Stimulated activated CD8-positive, alpha-beta memory T cell treated with anti-CD3 and anti-CD28 coated beads, Interleukin-4, amount 100 ng/mL, for 48 hours (primary cell): ENCODE data around the gene CRYGS.
"Not testable (repeated sequence)": the region's sequence is repeated elsewhere in the genome, so short reads cannot be mapped to it uniquely, and the experiment has no call there.

Experiments
- DNase-seq: peaks from one replicate; pipeline ENCODE4 v3.0.0-alpha.2; 2020

The CRYGS gene

GRCh38 chr3:186552408-186553031 lies 8.3 kb upstream of the CRYGS start:
- no peak for DNase-seq

- no peak for DNase-seq
Measured at GRCh38 chr3:186551387-186551786, 7.2 kb upstream of the CRYGS start.

DNA sequence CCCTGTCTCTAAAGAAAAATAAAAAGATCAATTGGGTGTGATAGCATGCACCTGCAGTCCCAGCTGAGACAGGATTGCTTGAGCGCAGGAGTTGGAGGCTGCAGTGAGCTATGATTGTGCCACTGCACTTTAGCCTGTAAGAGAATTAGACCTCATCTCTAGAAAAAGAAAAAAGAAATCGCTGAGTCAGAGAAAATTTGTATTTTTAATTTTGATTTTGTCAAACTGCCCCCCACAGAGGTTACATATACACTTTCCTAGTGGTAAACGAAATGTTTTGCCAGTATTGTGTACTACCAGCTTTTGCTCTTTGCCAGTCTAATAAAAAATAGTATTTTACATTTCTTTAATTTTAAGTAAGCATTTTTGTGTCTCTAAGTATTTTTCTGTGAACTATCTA lies 5.3 kb upstream of the CRYGS start:
- DNase-seq = no peak

GRCh38 chr3:186540835-186541226 lies 3.3 kb downstream of the CRYGS start:
- DNase-seq = no peak

GRCh38 chr3:186540221-186540834 lies 3.9 kb downstream of the CRYGS start:
- DNase-seq = peak; percentile 86

GRCh38 chr3:186538779-186539178 lies 5.4 kb downstream of the CRYGS start:
- DNase-seq = no peak

DNA sequence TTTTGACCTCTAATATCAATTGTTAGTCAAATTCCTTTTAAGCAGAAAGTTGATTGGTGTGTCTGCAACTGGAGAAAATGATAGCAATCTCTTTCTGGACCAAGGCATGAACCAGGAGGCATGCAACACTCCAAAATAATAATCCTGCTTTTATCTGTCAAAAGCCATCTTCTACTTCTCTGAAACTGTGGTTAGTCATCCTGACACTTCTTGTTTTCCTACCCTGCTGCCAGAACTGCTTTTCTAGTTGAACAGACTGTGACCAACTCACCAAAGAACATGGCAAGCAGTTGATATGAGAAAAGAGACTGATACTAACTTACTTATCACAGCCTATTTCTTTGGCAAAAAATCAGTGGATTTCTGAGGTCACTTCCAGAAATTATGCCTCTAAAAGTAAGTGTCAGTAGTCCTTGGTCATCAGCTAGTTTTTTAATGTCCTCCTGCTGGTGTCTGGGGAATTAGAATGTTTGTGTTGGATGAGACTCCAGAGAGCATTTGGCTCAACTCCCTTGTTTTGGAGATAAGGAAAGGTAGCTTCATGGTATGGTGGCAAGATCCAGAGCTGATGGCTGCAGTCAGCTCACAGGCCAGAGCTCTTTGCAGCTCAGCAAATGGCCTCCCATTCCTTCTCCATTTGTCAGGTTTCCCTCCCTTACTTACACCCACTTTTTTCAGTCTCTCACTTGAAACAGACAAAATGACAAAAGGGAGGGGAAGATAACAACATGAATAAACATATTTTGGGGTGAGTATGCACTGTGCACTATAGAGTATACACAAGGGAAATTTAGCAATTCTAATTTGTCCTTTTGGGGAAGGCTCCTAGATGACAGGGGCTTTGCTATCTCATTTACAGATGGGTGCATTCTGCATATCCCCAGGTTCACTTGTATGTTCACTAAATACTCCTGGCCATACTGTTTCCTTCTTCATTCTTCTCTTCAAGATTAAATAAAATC lies 7.0 kb downstream of the CRYGS start:
- no peak for DNase-seq

- DNase-seq = peak; percentile 59
Measured at GRCh38 chr3:186534113-186534669, 10.0 kb downstream of the CRYGS start.

DNA sequence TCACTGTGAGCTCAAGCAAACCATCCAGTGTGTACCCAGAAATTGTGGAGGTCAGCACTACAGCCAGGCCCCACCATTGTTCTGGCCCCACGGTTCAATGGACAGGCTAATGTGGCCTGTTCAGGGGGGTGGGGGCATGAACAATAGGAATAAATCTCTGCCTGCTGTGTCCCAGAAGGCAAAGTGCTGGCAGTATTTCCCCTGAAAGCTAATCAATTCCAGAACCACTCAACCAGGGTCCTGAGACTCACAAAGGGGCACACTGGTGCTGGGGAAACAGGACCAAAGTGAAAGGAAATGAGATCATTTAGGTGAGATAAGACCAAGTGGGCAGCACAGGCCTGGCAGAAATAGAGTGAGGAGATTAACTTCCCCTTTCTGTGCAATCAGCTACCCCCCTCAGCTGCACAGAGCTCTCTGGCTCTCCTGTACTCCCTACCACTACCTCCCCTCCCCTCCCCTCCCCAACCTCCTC lies 11.5 kb downstream of the CRYGS start:
- DNase-seq = no peak

- DNase-seq = not testable (repeated sequence)
Measured at GRCh38 chr3:186531694-186532093, 12.5 kb downstream of the CRYGS start.

GRCh38 chr3:186530415-186530814 lies 13.8 kb downstream of the CRYGS start:
- DNase-seq = no peak

- DNase-seq = no peak
Measured at GRCh38 chr3:186529201-186529999, 14.8 kb downstream of the CRYGS start.

GRCh38 chr3:186526256-186526606 lies 17.9 kb downstream of the CRYGS start:
- DNase-seq = no peak

DNA sequence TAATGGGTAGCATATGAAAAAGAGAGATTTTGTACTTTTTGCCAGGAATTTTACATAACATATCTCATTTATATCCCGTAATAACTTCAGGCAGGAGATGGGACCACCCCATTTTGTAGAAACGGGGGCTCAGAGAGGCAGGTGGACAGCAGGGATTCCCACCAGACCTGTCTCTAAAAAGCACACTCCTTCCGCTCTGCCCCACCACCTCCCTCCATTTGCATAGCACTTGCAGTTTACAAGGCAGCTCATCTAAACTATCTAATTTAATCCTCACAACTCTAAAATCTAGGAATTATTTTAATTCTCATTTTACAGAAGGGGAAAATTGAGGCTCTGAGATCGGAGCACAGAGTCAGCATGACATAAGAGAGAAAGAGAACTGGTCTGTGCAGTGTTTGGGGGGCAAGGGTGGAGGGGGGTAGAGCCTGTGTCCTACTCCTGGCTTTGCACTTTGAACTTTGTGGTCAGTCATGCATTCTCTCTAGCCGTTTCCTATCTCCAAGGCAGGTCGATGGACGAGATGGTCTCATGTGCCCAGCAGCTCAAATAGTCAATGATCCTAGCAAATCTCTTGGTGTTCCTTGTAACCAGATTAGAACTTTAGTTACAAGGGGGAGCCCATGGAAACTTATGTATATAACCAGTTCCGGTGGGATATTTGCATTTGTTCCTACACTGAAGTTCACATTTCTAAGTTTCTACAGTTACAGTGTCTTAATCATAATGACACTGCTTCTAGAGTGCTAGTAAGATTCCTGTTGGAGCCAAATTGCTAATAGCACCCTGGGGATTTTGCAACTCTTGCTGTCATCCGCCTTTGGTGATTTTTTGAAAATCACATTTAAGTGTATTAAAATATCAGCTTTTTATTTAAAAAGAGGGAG lies 18.6 kb downstream of the CRYGS start:
- no peak for DNase-seq

GRCh38 chr3:186524616-186525015 lies 19.6 kb downstream of the CRYGS start:
- DNase-seq = no peak

- DNase-seq = no peak
Measured at GRCh38 chr3:186523434-186523833, 20.7 kb downstream of the CRYGS start.

DNA sequence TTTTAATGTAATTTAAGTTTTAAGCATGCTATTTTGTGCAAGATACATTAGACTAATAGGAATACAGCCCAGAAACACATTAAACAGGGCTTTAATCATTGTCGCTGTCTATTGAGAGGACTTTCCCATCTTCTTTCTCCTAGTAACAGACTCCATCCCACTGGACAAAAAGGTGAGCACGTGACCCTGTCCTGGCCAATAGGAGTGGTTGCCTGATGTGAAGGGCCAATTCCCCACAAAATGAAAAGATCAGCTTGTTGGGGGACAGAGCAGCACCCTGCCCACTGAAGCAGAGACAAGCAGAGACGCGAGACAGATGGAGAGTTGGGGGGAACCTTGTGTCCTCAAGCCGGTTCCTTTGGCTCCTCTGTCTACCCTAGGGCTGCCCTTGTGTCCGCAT lies 21.2 kb downstream of the CRYGS start:
- no peak for DNase-seq

DNA sequence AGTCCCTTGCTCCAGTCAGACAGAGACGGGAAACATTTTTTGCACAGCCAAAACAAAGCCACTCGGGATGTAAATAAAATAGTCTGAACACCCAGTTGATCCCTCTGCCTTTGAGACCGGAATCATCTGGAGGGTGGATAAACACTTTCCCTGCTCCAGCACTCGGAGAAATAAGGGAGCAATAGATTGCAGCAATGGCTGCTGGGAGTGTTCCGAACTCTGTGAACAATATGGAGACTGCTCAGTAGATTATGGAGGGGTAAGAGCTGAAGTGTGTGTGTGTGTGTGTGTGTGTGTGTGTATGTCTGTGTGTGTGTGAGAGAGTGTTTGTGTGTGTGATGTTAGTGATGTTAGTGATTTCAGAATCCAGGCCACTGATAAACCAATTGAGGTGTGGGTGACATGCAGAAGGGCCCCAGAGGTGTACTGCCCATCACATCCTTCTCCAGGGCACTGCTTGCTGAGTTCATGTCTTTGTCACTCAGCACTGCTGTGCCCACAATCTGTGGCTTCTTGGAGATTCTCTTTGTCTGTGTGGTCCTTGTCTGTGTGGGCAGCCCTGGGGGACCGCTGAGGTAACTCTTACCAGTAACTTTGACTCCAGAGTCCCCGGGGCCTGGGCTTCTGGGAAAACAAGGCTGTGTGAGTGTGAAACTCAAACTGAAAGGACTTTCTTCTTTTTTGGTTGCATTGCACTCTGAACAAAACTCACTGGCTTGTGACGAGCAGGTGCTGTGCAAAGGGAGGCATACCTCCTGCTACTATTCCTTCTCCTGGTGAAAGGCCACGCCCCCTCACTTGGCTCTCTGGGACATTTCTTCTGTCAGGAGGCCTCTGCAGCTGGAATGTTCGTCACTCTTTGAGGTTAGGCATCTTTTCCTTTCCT lies 23.0 kb downstream of the CRYGS start:
- DNase-seq = peak; percentile 77

DNA sequence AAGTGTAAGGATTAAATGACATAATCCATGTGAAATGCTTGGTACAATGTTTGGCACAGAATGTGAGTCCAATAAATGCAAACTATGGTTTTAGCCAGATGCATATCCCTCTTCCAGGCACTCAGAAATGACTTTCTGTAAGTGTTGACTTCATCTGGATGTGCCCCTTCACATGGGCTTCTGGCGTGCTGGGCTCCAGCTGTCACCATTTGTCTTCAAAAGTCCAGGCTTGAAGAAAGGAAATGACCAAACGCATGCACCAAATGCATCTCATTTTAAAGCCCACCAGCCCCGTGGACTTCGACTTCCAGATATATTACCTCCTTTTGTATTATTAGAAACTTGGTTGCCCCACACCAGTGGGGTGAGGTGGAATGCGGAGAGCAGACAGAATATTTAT lies 23.7 kb downstream of the CRYGS start:
- no peak for DNase-seq

DNA sequence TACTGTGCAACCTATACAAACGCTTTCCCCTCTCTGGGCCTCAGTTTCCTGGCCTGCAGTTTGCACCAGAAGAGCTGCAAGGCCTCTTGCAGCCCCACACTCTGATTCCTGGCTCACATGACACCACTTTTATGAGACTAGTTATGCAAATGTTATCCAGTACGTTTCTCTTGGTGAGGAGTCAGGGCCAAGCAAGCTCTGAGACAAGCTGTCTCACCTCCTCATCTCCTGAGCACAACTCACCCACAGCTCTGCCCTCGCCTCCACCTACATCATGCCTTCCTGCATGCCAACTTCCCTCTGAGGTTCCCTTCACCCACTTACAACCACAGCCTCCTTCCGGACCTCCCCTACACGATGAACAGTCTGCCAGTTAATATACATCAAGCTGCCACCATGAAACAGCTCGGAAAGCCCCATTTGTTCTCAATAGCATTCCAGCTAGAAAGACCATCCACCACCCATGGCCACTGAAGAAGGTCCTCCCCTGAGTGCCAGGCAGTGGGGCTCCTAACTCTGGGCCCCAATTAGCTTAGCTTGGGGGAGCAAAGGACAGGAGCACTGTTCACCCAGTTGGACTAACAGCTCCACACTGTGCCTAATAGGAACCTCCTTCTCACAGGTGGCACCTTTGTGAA lies 25.0 kb downstream of the CRYGS start:
- DNase-seq = peak; percentile 69
